Neural cell (in vitro differentiated cells): Measurements from ENCODE around the gene FLVCR1. TPM values are rescaled to one million over a fixed set of nuclear protein-coding genes. Genes with fewer than 3 reads are reported as not detected.

Experiments
- H2AFZ ChIP-seq: fragments of 200-600, 300-800 bp; sonication (generic), shearing (Covaris generic); 2 replicates; pipeline ENCODE4 v1.6.0; 2014; ENCODE audit warnings: low read depth, mild to moderate bottlenecking, antibody characterized with exemption, low read length, moderate library complexity
- H3F3A ChIP-seq: fragments of 200-600 bp; shearing (Covaris generic); 2 replicates; pipeline ENCODE4 v1.6.1; 2016; ENCODE audit warnings: mild to moderate bottlenecking, moderate library complexity, mixed read lengths, antibody characterized with exemption, low read length; ENCODE audit not compliant: insufficient read depth, poor library complexity, severe bottlenecking
- H3K27ac ChIP-seq: fragments of 200-600, 300-800 bp; sonication (generic), shearing (Covaris generic); 2 replicates; pipeline ENCODE4 v1.5.1; 2014; ENCODE audit warnings: mild to moderate bottlenecking, low read length, moderate library complexity
- H3K27me3 ChIP-seq: fragments of 300-800, 200-600 bp; sonication (generic), shearing (Covaris generic); 2 replicates; pipeline ENCODE4 v1.6.0; 2014; ENCODE audit warnings: mild to moderate bottlenecking, low read depth, low read length, moderate library complexity; ENCODE audit not compliant: insufficient read depth
- H3K36me3 ChIP-seq: fragments of 300-800, 200-600 bp; sonication (generic), shearing (Covaris generic); 2 replicates; pipeline ENCODE4 v1.5.1; 2014; ENCODE audit warnings: mild to moderate bottlenecking, antibody characterized with exemption, low read length, moderate library complexity; ENCODE audit not compliant: insufficient read depth
- H3K4me2 ChIP-seq: fragments of 300-800, 200-600 bp; sonication (generic), shearing (Covaris generic); 2 replicates; pipeline ENCODE4 v1.6.0; 2014; ENCODE audit warnings: mild to moderate bottlenecking, low read length
- H3K4me3 ChIP-seq: fragments of 300-800, 200-600 bp; sonication (generic), shearing (Covaris generic); 2 replicates; pipeline ENCODE4 v1.5.1; 2014; ENCODE audit warnings: mild to moderate bottlenecking, low read length, moderate library complexity
- H3K79me2 ChIP-seq: fragments of 200-600 bp; shearing (Covaris generic); replicated peaks from 2 replicates; pipeline ENCODE4 v1.6.0; 2014; ENCODE audit warnings: mild to moderate bottlenecking, low read length, moderate library complexity; ENCODE audit not compliant: insufficient read depth
- H3K9ac ChIP-seq: fragments of 300-800, 200-600 bp; sonication (generic), shearing (Covaris generic); 2 replicates; pipeline ENCODE4 v1.6.1; 2016; ENCODE audit warnings: mild to moderate bottlenecking, low read length, mixed read lengths
- H3K9me2 ChIP-seq: fragments of 200-600 bp; shearing (Covaris generic); 2 replicates; pipeline ENCODE4 v1.6.1; 2016; ENCODE audit warnings: mild to moderate bottlenecking, low read length, mixed read lengths; ENCODE audit not compliant: insufficient read depth
- H3K9me3 ChIP-seq: fragments of 200-600, 300-800 bp; sonication (generic), shearing (Covaris generic); 2 replicates; pipeline ENCODE4 v1.6.1; 2016; ENCODE audit warnings: mild to moderate bottlenecking, mixed run types, low read length, moderate library complexity, mixed read lengths
- H4K20me1 ChIP-seq: fragments of 200-600 bp; shearing (Covaris generic); 2 replicates; pipeline ENCODE4 v1.6.1; 2016; ENCODE audit warnings: mild to moderate bottlenecking, mixed run types; ENCODE audit not compliant: insufficient read depth
- EP300 ChIP-seq: fragments of 450-650 bp; conservative IDR thresholded peaks from 2 replicates; pipeline ENCODE4 v1.6.1; 2014; ENCODE audit warnings: antibody characterized with exemption, mild to moderate bottlenecking, moderate library complexity; ENCODE audit not compliant: poor library complexity, severe bottlenecking
- EZH2 ChIP-seq: fragments of 200-600, 300-800 bp; shearing (Covaris generic), sonication (generic); IDR thresholded peaks from 2 replicates; pipeline ENCODE4 v1.6.1; 2014; ENCODE audit warnings: antibody characterized with exemption, low read length, borderline replicate concordance, mild to moderate bottlenecking; ENCODE audit not compliant: insufficient read depth, poor library complexity, severe bottlenecking
- MXI1 ChIP-seq: fragments of 450-650 bp; conservative IDR thresholded peaks from 2 replicates; pipeline ENCODE4 v1.6.1; 2014; ENCODE audit warnings: antibody characterized with exemption, mild to moderate bottlenecking; ENCODE audit not compliant: poor library complexity, severe bottlenecking
- POLR2AphosphoS5 ChIP-seq: IDR thresholded peaks from 2 replicates; pipeline ENCODE4 v1.6.1; 2012
- RAD21 ChIP-seq: fragments of 450-650 bp; conservative IDR thresholded peaks from 2 replicates; pipeline ENCODE4 v1.6.1; 2014; ENCODE audit warnings: antibody characterized with exemption, mild to moderate bottlenecking, moderate library complexity
- REST ChIP-seq: IDR thresholded peaks from 2 replicates; pipeline ENCODE4 v1.6.1; 2012; ENCODE audit warnings: borderline replicate concordance
- SMC3 ChIP-seq: fragments of 450-650 bp; conservative IDR thresholded peaks from 2 replicates; pipeline ENCODE4 v1.6.1; 2014; ENCODE audit warnings: antibody characterized with exemption, mild to moderate bottlenecking, moderate library complexity; ENCODE audit not compliant: poor library complexity
- TAF1 ChIP-seq: IDR thresholded peaks from 2 replicates; pipeline ENCODE4 v1.6.1; 2012; ENCODE audit warnings: low read depth
- polyA plus RNA-seq: library from polyadenylated mRNA; depleted of rRNA; stranded (reverse); fragments of >200 nt; gene quantifications from 2 replicates; pipeline ENCODE4 v1.2.3, GENCODE V29; 2014
- TF ChIP-seq, protein P1 (sequence below): fragments of 450-650 bp; IDR thresholded peaks from 2 replicates; pipeline ENCODE4 v1.5.1; 2014; ENCODE audit warnings: antibody characterized with exemption, mild to moderate bottlenecking, moderate library complexity; ENCODE audit not compliant: poor library complexity, severe bottlenecking

The FLVCR1 gene
- polyA plus RNA-seq, 1 donor from 2014 or later, result 37.8 TPM

GRCh38 chr1:212944229-212944901 lies 86.3 kb downstream of the FLVCR1 start:
- H3K27me3 ChIP-seq, result peaks cover under 1% of the 10 kb centered on the region
- H3K9me2 ChIP-seq, result no peaks in the 10 kb centered on the region
- no peaks in the 10 kb centered on the region for H4K20me1 ChIP-seq
- no peak for TF ChIP-seq SMC3
- no peak for TF ChIP-seq MXI1
- TF ChIP-seq REST, result no peak
- TF ChIP-seq, protein P1, sequence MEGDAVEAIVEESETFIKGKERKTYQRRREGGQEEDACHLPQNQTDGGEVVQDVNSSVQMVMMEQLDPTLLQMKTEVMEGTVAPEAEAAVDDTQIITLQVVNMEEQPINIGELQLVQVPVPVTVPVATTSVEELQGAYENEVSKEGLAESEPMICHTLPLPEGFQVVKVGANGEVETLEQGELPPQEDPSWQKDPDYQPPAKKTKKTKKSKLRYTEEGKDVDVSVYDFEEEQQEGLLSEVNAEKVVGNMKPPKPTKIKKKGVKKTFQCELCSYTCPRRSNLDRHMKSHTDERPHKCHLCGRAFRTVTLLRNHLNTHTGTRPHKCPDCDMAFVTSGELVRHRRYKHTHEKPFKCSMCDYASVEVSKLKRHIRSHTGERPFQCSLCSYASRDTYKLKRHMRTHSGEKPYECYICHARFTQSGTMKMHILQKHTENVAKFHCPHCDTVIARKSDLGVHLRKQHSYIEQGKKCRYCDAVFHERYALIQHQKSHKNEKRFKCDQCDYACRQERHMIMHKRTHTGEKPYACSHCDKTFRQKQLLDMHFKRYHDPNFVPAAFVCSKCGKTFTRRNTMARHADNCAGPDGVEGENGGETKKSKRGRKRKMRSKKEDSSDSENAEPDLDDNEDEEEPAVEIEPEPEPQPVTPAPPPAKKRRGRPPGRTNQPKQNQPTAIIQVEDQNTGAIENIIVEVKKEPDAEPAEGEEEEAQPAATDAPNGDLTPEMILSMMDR, result no peak
- no peak for TF ChIP-seq RAD21
- TF ChIP-seq EP300, result no peak
- no peak for TF ChIP-seq POLR2AphosphoS5
- no peak for TF ChIP-seq EZH2
- TF ChIP-seq TAF1, result no peak
- peaks cover 6% of the 10 kb centered on the region for H3K9me3 ChIP-seq
- no peak overlapping the region for H3K4me2 ChIP-seq
- no peaks in the 10 kb centered on the region for H3K36me3 ChIP-seq
- H3K9ac ChIP-seq, result no peak overlapping the region
- no peak overlapping the region for H2AFZ ChIP-seq
- H3K79me2 ChIP-seq, result no peaks in the 10 kb centered on the region
- H3K27ac ChIP-seq, result no peak overlapping the region
- H3F3A ChIP-seq, result no peaks in the 10 kb centered on the region
- H3K4me3 ChIP-seq, result no peak overlapping the region

- TF ChIP-seq SMC3, result no peak
- no peak for TF ChIP-seq REST
- TF ChIP-seq, protein P1, result no peak
- TF ChIP-seq MXI1, result no peak
- TF ChIP-seq EZH2, result no peak
- no peak for TF ChIP-seq EP300
- TF ChIP-seq TAF1, result no peak
- no peak for TF ChIP-seq RAD21
- TF ChIP-seq POLR2AphosphoS5, result no peak
- Histone ChIP-seq H3K4me2 (no peak overlapping the region), H2AFZ (no peak overlapping the region), H3K9ac (no peak overlapping the region), H3K9me3 (peaks cover 2% of the 10 kb centered on the region), H4K20me1 (no peaks in the 10 kb centered on the region), H3K36me3 (no peaks in the 10 kb centered on the region), H3K79me2 (no peaks in the 10 kb centered on the region), H3K27ac (no peak overlapping the region), H3F3A (no peaks in the 10 kb centered on the region), H3K4me3 (no peak overlapping the region), H3K27me3 (peaks cover 5% of the 10 kb centered on the region), H3K9me2 (no peaks in the 10 kb centered on the region)
Measured at GRCh38 chr1:212945056-212945455, 87.0 kb downstream of the FLVCR1 start.
